IMR-90 (cell line): ENCODE results near the gene GPR152. TPM values are rescaled to one million over a fixed set of nuclear protein-coding genes. Genes with fewer than 3 reads are reported as not detected.

Source experiments
- ATAC-seq: fragments of 200-7000 bp; cut with Tn5 transposase; 2 replicates; pipeline ENCODE4 v1.9.1; 2020; ENCODE audit warnings: low read depth, mild to moderate bottlenecking, moderate library complexity
- BruUV-seq: library from RNA; stranded (reverse); fragments of 400-500 nt; replicated peaks from 2 replicates; lab custom pipeline; 2021; lab: Mats Ljungman, UMichigan
- CTCF ChIA-PET: fragments of 300-600 bp; formaldehyde crosslinking; extraction: SDS; loops from one replicate; lab custom pipeline; 2021; ENCODE audit warnings: antibody characterized with exemption; lab: Yijun Ruan, JAX
- POLR2A ChIA-PET: fragments of 300-600 bp; sonication (Branson Sonifier 250); formaldehyde crosslinking; loops from one replicate; lab custom pipeline; 2022; ENCODE audit warnings: antibody characterized with exemption; ENCODE audit not compliant: unreplicated experiment; lab: Charles Lee
- DNase-seq: peaks from one replicate; pipeline ENCODE4 v3.0.0; 2013
- H2AFZ ChIP-seq: replicated peaks from 2 replicates; pipeline ENCODE3; 2013; ENCODE audit warnings: low read length, mild to moderate bottlenecking; ENCODE audit not compliant: poor library complexity
- H2AK5ac ChIP-seq: 2 replicates; pipeline ENCODE4 v1.6.1; 2013; ENCODE audit warnings: low read depth, low read length, inconsistent platforms
- H2AK9ac ChIP-seq: replicated peaks from 2 replicates; pipeline ENCODE3; 2013; ENCODE audit warnings: mild to moderate bottlenecking, low read depth, low read length, moderate library complexity; ENCODE audit not compliant: poor library complexity
- H2BK120ac ChIP-seq: 2 replicates; pipeline ENCODE4 v1.6.1; 2013; ENCODE audit warnings: low read depth, low read length, inconsistent platforms
- H2BK15ac ChIP-seq: 3 replicates; pipeline ENCODE4 v1.6.1; 2013; ENCODE audit warnings: low read depth, low read length, inconsistent platforms
- H2BK20ac ChIP-seq: 2 replicates; pipeline ENCODE4 v1.6.1; 2013; ENCODE audit warnings: low read depth, mild to moderate bottlenecking, inconsistent platforms, low read length, moderate library complexity
- H2BK5ac ChIP-seq: 2 replicates; pipeline ENCODE4 v1.6.1; 2013; ENCODE audit warnings: mild to moderate bottlenecking, low read depth, low read length, inconsistent platforms; ENCODE audit not compliant: poor library complexity, severe bottlenecking
- H3K14ac ChIP-seq: replicated peaks from 2 replicates; pipeline ENCODE4 v1.6.1; 2013; ENCODE audit warnings: low read depth, low read length, inconsistent platforms
- H3K18ac ChIP-seq: 2 replicates; pipeline ENCODE4 v1.6.1; 2013; ENCODE audit warnings: low read depth, low read length, control low read depth
- H3K23ac ChIP-seq: 2 replicates; pipeline ENCODE4 v1.6.1; 2013; ENCODE audit warnings: low read depth, low read length, inconsistent platforms
- H3K27ac ChIP-seq: 2 replicates; pipeline ENCODE4 v1.5.1; 2013; ENCODE audit warnings: mild to moderate bottlenecking, control low read depth, low read length; ENCODE audit not compliant: insufficient read depth
- H3K27me3 ChIP-seq: 2 replicates; pipeline ENCODE4 v1.6.1; 2013; ENCODE audit warnings: low read length; ENCODE audit not compliant: control insufficient read depth, insufficient read depth
- H3K36me3 ChIP-seq: 2 replicates; pipeline ENCODE4 v1.6.1; 2013; ENCODE audit warnings: low read length, mixed read lengths; ENCODE audit not compliant: control insufficient read depth, insufficient read depth
- H3K4ac ChIP-seq: 2 replicates; pipeline ENCODE4 v1.6.1; 2013; ENCODE audit warnings: low read depth, low read length, inconsistent platforms
- H3K4me1 ChIP-seq: 2 replicates; pipeline ENCODE4 v1.6.1; 2013; ENCODE audit warnings: low read length, mixed read lengths; ENCODE audit not compliant: control insufficient read depth, insufficient read depth
- H3K4me2 ChIP-seq: 2 replicates; pipeline ENCODE4 v1.6.1; 2013; ENCODE audit warnings: low read depth, mild to moderate bottlenecking, control low read depth, low read length, moderate library complexity
- H3K4me3 ChIP-seq: 2 replicates; pipeline ENCODE4 v1.5.1; 2013; ENCODE audit warnings: low read depth, mild to moderate bottlenecking, control low read depth, low read length, moderate library complexity; ENCODE audit not compliant: insufficient read depth
- H3K56ac ChIP-seq: 2 replicates; pipeline ENCODE4 v1.6.1; 2013; ENCODE audit warnings: low read length, inconsistent platforms; ENCODE audit not compliant: insufficient read depth; ENCODE audit errors: extremely low read depth
- H3K79me1 ChIP-seq, 2 experiments: 2 replicates each; pipeline ENCODE4 v1.6.1; 2013; ENCODE audit warnings: low read length in 2 of 2, inconsistent platforms in 1 of 2, low read depth in 1 of 2
- H3K9ac ChIP-seq: 2 replicates; pipeline ENCODE4 v1.6.1; 2013; ENCODE audit warnings: low read depth, low read length, control low read depth
- H3K9me1 ChIP-seq: 2 replicates; pipeline ENCODE4 v1.6.1; 2013; ENCODE audit warnings: low read length, inconsistent platforms; ENCODE audit not compliant: insufficient read depth
- H3K9me3 ChIP-seq: 2 replicates; pipeline ENCODE4 v1.6.1; 2013; ENCODE audit warnings: low read length; ENCODE audit not compliant: control insufficient read depth, insufficient read depth
- H4K20me1 ChIP-seq: 2 replicates; pipeline ENCODE4 v1.6.1; 2013; ENCODE audit warnings: low read length, inconsistent platforms; ENCODE audit not compliant: insufficient read depth
- H4K5ac ChIP-seq: 2 replicates; pipeline ENCODE4 v1.6.1; 2013; ENCODE audit warnings: mild to moderate bottlenecking, low read depth, low read length, control low read depth
- H4K8ac ChIP-seq, 2 experiments: 2 replicates each; pipeline ENCODE4 v1.6.1; 2013; ENCODE audit warnings: low read depth in 2 of 2, low read length in 2 of 2, control low read depth in 1 of 2, inconsistent platforms in 1 of 2
- H4K91ac ChIP-seq: 2 replicates; pipeline ENCODE4 v1.6.1; 2013; ENCODE audit warnings: low read depth, low read length, inconsistent platforms; ENCODE audit not compliant: insufficient read depth
- CHD1 ChIP-seq: IDR thresholded peaks from 2 replicates; pipeline ENCODE4 v1.6.1; 2012; ENCODE audit warnings: low read depth, low read length, improper control_type of control experiment
- CTCF ChIP-seq: conservative IDR thresholded peaks from 2 replicates; pipeline ENCODE4 v1.5.1; 2012; ENCODE audit warnings: mild to moderate bottlenecking, low read depth, low read length, improper control_type of control experiment
- ELK1 ChIP-seq: fragments of 150-350 bp; IDR thresholded peaks from 2 replicates; pipeline ENCODE4 v1.6.1; 2016; ENCODE audit warnings: low read depth, mild to moderate bottlenecking, low read length, moderate library complexity, borderline replicate concordance
- FOS ChIP-seq: fragments of 150-350 bp; IDR thresholded peaks from 2 replicates; pipeline ENCODE4 v1.6.1; 2016; ENCODE audit warnings: low read depth, low read length
- POLR2A ChIP-seq: IDR thresholded peaks from 2 replicates; pipeline ENCODE4 v1.6.1; 2012; ENCODE audit warnings: mild to moderate bottlenecking, low read depth, low read length
- RCOR1 ChIP-seq: IDR thresholded peaks from 2 replicates; pipeline ENCODE4 v1.6.1; 2012; ENCODE audit warnings: mild to moderate bottlenecking, low read length, improper control_type of control experiment; ENCODE audit not compliant: insufficient replicate concordance
- SMC3 ChIP-seq: fragments of 150-350 bp; IDR thresholded peaks from 2 replicates; pipeline ENCODE4 v1.6.1; 2016; ENCODE audit warnings: low read depth, mild to moderate bottlenecking, antibody characterized with exemption, low read length, moderate library complexity
- WGBS, 2 experiments: methylation state at CpG; one replicate each; pipeline versions ENCODE4 v1.1.5 to v1.1.7; 2013; ENCODE audit warnings: missing lambda C conversion rate in 2 of 2; ENCODE audit not compliant: insufficient read length in 1 of 2; ENCODE audit errors: extremely low coverage in 2 of 2; 5-methylcytosine and 5-hydroxymethylcytosine counted together
- dilution Hi-C: fragments of 300-500 bp; cut with HindIII; formaldehyde crosslinking; loops from one replicate; pipeline ENCODE4 v1.14.3; 2018; ENCODE audit warnings: low sequenced_read_pairs; ENCODE audit not compliant: unreplicated experiment
- in situ Hi-C: fragments of 300-500 bp; cut with MboI; formaldehyde crosslinking; loops from 3 replicates; pipeline ENCODE4 v1.14.3; 2019; ENCODE audit warnings: low sequenced_read_pairs, inconsistent platforms, mixed read lengths
- intact Hi-C: fragments of 100-400 bp; cut with micrococcal nuclease; formaldehyde crosslinking; loops from 2 replicates; pipeline ENCODE4 v1.10.0; 2022
- polyA plus RNA-seq, 3 experiments: library from polyadenylated mRNA; depleted of rRNA; stranded (reverse); fragments of >200 nt; gene quantifications; 2 replicates each; pipeline ENCODE4 v1.2.3, GENCODE V29; 2012; ENCODE audit warnings: low replicate concordance in 1 of 3
- total RNA-seq: library from RNA; depleted of rRNA; stranded (reverse); fragments of >200 nt; gene quantifications from 2 replicates; pipeline ENCODE4 v1.2.3, GENCODE V29; 2012

Gene GPR152
- total and polyA plus RNA-seq, 2 of the 4 experiments (the other 2 are of a cell fraction), result not detected

GRCh38 chr11:67415501-67416304 lies 36.8 kb downstream of the GPR152 start, which contains the start of gene CARNS1:
TSS of gene CARNS1 (plus strand) at chr11:67415678. CDS start at chr11:67416200, 522 bp downstream.
- Histone ChIP-seq H4K20me1 (no peaks in the 10 kb centered on the region), H3K9me3 (no peaks in the 10 kb centered on the region), H3K4ac (no peak within 1 kb of the TSS), H3K9ac (no peak within 1 kb of the TSS), H2BK5ac (no peak within 1 kb of the TSS), H3K23ac (no peak within 1 kb of the TSS), H3K27ac (no peak within 1 kb of the TSS), H3K4me1 (peaks cover 5% of the 10 kb centered on the region; the same call in 1 of the 2 replicates), H2BK120ac (no peak within 1 kb of the TSS), H4K8ac (no peak within 1 kb of the TSS), H3K14ac (no peak within 1 kb of the TSS), H3K4me2 (peak within 1 kb of the TSS; percentile 20; the same call in 1 of the 2 replicates), H3K18ac (no peak within 1 kb of the TSS), H3K9me1 (no peaks in the 10 kb centered on the region), H3K56ac (no peak within 1 kb of the TSS), H2AFZ (peak within 1 kb of the TSS; percentile 72), H3K79me1 (no peaks in the 10 kb centered on the region), H4K5ac (no peak within 1 kb of the TSS), H2AK9ac (peak within 1 kb of the TSS; percentile 61), H2BK15ac (no peak within 1 kb of the TSS), H4K91ac (no peak within 1 kb of the TSS), H3K4me3 (no peak within 1 kb of the TSS), H3K36me3 (no peaks in the 10 kb centered on the region), H2BK20ac (no peak within 1 kb of the TSS), H3K27me3 (peaks cover 29% of the 10 kb centered on the region), H2AK5ac (no peak within 1 kb of the TSS)
- peak; percentile 12; the same call in 1 of the 2 replicates for ATAC-seq
- dilution Hi-C loops, result no loop called here
- DNase-seq, result no peak
- no peak for TF ChIP-seq CTCF
- no peak for TF ChIP-seq ELK1
- TF ChIP-seq FOS, result no peak
- no peak for TF ChIP-seq SMC3
- no peak for TF ChIP-seq RCOR1
- TF ChIP-seq POLR2A, result no peak
- TF ChIP-seq CHD1, result no peak
- intact Hi-C loops, result no loop called here
- CTCF ChIA-PET, result no interaction called here
- in situ Hi-C loops, result no loop called here
- 2% methylated on average over 11 of the region's 67 CpGs; no CpG with 5 or more reads in 1 of the 2 experiments for WGBS, 2 experiments
- no TSS peak for BruUV-seq
- POLR2A ChIA-PET, result no interaction called here
